LNCaP clone FGC (cell line): Measurements from ENCODE around the gene PACRG.

ENCODE experiments used
- DNase-seq: peaks from one replicate; pipeline ENCODE4 v3.0.0-alpha.2; 2011; ENCODE audit warnings: low read depth
- H3K4me3 ChIP-seq: 2 replicates; pipeline ENCODE4 v1.5.1; 2011; ENCODE audit warnings: mild to moderate bottlenecking, low read depth, low read length, control low read depth
- CTCF ChIP-seq: IDR thresholded peaks from 2 replicates; pipeline ENCODE4 v1.5.1; 2012; ENCODE audit warnings: mild to moderate bottlenecking; ENCODE audit not compliant: control insufficient read depth, insufficient read depth; ENCODE audit errors: extremely low read depth

PACRG gene

GRCh38 chr6:163038317-163038716 lies 310.5 kb downstream of the PACRG start:
- no peak overlapping the region for H3K4me3 ChIP-seq
- DNase-seq = no peak
- TF ChIP-seq CTCF = no peak

- DNase-seq = no peak
- TF ChIP-seq CTCF = no peak
- H3K4me3 ChIP-seq = no peak overlapping the region
Measured at GRCh38 chr6:163048345-163048744, 320.6 kb downstream of the PACRG start.

DNA sequence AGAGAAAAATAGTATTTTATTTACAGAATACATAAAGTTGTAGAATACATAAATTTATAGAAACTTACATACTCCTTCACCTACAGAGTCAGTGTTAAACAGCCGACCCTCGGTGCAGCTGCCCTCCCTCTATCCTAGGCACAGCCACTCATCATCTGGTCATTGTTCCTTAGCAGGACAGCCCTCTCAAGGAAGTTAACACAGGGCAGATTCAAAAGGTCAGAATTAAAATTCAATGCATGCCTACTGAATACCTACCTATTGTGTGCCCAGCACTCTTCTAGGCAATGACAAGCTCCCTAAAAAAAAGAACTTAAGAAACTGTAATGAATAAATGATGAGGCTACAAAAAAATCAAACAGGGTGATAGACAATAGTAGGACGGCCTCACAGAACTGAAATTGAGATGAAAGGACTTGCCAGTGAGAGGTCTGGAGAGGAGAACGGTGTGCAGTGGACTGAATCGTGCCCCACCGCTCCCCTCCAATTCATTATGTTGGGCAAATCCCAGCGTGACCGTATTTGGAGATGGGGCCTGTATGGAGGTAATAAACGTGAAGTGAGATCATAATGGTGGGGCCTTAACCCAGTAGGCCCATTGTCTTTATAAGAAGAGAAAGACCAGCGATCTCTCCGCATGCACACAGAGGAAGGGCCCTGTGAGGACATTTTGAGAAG lies 326.0 kb downstream of the PACRG start:
- no peak for TF ChIP-seq CTCF
- DNase-seq = no peak
- H3K4me3 ChIP-seq = no peak overlapping the region

- no peak for DNase-seq
- TF ChIP-seq CTCF = no peak
- no peak overlapping the region for H3K4me3 ChIP-seq
Measured at GRCh38 chr6:163054641-163055040, 326.9 kb downstream of the PACRG start.

- DNase-seq = no peak
- H3K4me3 ChIP-seq = no peak overlapping the region
- TF ChIP-seq CTCF = no peak
Measured at GRCh38 chr6:163057260-163057659, 329.5 kb downstream of the PACRG start.

DNA sequence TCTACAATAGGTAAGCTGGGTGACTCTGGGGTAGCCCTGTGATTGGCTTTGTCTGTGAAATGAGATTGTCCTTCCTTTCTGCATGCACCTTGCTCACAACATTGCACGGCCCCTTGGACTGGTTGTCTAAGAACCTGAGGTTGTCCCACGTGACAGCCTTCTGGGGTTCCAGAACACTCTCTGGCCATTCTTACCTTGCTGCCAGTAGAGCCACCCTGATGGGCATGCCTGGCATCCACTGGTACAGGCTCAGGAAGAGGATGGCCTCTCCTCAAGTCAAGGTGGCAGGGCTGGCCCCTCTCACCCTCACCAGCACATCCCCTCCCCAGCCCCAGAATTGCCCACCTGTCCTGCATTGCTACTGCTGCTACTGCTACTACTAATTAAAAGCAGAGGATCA lies 335.0 kb downstream of the PACRG start:
- DNase-seq = no peak
- no peak for TF ChIP-seq CTCF
- H3K4me3 ChIP-seq = no peak overlapping the region

DNA sequence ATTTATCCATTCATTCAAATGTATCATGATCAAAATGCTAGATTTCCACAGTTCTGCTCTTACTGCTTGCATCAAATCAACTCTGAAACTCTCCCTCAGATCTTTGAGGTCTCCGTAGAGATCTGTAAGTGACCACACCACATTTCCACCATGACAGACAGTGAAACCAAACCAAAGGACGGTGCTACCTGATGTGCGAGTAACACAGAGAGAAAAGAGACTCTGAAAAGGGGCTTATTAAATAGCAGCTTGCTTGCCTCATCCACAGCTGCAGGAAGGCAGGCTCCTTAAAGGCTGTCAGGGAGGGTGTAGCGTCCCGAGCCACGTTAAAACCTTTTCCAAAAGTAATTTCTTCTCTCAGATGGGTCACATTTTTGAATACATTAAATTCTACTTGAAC lies 335.8 kb downstream of the PACRG start:
- TF ChIP-seq CTCF = no peak
- H3K4me3 ChIP-seq = no peak overlapping the region
- no peak for DNase-seq
